GM18505 (cell line): ENCODE measurements around the gene NAT8L.

ENCODE experiments used
- ATAC-seq: cut with Tn5 transposase; IDR thresholded peaks from one replicate; pipeline ENCODE4 v1.9.1; 2021; ENCODE audit not compliant: unreplicated experiment
- POLR2A ChIP-seq: IDR thresholded peaks from 4 replicates; pipeline ENCODE4 v1.6.1; 2011; ENCODE audit warnings: borderline replicate concordance; ENCODE audit not compliant: insufficient read depth, insufficient read length; ENCODE audit errors: extremely low read depth

Gene NAT8L

DNA sequence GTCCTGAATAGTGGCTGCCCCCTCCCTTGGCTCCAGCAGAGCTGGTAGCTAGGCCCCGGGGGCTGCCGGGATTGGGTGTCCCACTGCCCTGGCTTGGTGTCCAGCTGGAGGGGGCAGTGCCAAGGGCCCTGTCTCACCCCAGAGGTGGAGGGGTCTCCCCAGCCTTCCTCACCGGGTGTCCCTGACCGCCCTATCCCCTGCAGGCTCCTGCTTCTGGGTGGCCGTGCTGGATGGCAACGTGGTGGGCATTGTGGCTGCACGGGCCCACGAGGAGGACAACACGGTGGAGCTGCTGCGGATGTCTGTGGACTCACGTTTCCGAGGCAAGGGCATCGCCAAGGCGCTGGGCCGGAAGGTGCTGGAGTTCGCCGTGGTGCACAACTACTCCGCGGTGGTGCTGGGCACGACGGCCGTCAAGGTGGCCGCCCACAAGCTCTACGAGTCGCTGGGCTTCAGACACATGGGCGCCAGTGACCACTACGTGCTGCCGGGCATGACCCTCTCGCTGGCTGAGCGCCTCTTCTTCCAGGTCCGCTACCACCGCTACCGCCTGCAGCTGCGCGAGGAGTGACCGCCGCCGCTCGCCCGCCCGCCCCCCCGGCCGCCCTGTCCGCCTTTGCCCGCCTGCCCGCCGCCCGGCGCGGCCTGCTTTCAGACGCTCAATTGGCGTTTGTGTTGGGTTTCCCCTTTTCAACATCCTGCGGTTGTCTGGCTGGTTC, 4.6 kb downstream of the NAT8L start:
- no peak for TF ChIP-seq POLR2A
- ATAC-seq: no peak

DNA sequence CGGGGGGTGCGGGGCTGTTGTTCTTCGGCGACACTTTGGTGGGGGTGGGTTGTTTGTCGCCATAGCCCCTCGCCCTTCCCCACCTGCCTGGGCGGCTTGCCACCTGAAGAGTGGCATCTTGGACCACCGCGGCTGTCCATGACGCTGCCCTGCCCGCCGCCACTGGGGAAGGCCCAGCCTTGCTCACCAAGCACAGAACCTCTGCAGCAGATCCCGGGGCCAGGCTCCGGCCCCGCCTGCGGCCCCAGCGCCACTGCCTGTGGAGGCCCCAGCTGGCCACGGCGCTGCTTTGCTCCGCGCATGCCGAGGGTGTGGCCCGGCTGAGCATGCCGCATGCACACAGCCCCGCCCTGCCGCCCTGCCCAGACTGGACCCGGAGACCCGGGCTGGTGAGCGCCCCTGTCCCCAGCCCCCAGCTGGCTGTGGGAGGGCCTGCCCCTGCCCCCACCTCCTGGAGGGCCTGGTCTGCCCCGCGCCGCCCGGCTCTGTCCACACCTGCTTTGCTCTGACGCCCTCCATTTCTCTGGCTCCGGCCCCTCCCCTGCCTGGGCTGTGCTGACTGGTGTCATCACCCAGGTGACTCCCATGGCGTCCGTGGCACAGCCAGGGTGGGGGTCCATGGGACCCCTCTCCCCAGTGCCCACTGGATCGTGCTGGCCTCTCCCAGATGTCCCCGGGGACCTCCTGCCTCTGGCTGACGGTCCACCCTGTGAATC, 5.3 kb downstream of the NAT8L start:
- TF ChIP-seq POLR2A: no peak
- no peak for ATAC-seq

DNA sequence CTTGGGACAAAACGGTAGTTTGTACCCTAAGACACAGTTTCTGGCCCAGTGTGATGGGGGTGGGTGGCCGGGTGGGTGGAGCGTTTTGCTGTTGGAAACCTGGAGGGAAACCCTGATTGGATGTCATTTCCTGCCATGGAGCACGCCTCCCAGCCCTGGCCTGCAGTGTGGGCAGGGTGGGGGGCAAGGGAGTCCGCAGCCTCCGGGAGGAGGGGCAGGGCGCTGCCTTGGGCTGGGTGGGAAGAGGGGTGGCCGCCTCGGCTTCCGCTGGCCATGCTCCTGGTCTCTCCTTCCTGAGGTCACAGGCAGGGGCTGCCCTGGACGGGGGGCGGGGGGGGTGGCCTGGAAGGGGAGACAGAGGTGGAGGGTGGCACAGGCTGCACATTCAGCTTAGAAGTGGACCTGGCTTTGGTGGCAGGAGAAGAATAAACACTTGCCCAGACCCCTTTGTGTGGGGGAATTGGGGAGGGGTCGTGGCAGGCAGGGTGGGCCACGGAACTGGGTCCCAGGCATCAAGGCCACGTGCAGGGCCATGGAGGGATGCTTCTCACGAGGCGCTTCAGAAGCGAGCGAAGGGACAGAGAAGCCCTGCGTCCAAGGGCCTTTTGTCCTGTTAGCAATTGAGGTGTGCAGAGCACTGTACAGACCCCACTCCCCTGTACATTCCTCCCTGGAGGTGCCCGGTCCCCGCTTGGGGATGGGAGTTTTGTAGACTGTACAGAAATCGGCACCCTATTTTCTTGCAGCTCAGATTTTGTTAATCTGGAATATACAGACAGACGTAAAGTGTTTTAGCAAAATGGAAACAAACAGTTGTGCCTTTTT, 6.2 kb downstream of the NAT8L start:
- ATAC-seq: no peak
- no peak for TF ChIP-seq POLR2A

DNA sequence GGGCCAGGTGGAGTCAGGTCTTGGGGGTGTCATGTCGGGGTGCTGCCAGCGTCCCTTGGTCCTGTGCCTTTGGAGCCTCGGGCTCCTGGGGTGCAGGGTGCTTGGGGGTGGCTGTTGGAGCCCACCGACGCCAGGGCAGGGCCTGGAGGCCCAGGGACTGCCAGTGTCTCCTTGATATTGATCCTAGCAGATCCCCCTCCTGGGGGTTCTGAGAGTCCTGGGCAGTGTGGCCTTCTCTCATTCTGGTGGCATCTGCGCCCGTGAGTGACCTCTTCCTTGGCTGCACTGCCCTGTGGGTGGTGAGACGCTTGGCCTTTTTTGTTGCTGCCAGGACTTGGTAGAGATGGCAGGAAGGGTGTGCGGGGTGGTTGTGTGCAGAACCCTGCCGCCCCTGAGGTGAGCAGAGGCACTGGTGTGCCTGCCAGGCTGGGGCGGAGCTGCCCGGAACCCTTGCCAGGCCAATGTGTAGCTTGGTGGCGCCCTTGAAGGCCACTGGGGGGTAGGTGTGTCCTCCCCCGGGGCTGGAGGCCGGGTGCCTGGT, 7.0 kb downstream of the NAT8L start:
- ATAC-seq: no peak
- no peak for TF ChIP-seq POLR2A

DNA sequence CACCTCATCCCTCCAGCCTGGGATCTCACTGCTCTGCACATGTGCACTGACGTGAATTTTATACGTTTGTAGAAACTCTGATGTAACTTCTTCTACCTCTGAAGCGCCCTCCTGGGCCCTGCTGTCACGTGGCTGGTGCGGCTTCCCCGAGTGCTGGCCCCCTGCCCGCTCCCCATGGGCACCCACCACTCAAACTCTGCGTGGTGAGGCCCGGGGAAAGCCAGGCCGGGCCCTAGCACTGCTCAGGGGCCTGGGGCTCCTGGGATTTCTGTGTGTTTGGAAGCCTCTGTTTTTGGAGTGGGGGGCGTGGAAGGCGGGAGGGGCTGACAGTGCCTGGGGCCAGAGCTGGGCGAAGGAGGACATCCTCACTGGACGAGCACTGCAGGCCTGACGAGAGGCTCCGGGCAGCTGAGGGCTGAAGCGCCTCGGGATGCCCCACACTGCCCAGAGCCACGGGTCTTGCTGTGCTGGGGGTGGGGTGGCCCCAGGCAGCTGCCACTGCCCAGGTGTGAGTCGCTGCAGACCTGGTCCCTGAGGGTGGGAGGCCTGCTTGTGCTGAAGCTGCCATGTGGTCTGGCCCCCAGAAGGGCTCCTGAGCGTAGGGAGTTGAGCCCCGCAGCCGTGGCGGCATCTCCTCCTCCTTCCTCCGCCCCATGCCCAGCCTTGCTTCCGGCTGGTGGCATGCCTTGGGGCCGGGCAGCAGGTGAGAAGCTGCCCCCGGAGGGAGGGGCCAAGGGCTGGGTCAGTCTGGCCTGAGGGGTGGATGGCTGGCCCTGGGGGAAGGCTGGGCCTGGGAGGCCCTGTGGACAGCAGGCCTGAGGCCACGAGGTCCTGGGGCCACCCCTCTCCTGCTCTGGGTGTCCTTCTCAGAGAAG, 7.7 kb downstream of the NAT8L start:
- TF ChIP-seq POLR2A: no peak
- ATAC-seq: no peak

DNA sequence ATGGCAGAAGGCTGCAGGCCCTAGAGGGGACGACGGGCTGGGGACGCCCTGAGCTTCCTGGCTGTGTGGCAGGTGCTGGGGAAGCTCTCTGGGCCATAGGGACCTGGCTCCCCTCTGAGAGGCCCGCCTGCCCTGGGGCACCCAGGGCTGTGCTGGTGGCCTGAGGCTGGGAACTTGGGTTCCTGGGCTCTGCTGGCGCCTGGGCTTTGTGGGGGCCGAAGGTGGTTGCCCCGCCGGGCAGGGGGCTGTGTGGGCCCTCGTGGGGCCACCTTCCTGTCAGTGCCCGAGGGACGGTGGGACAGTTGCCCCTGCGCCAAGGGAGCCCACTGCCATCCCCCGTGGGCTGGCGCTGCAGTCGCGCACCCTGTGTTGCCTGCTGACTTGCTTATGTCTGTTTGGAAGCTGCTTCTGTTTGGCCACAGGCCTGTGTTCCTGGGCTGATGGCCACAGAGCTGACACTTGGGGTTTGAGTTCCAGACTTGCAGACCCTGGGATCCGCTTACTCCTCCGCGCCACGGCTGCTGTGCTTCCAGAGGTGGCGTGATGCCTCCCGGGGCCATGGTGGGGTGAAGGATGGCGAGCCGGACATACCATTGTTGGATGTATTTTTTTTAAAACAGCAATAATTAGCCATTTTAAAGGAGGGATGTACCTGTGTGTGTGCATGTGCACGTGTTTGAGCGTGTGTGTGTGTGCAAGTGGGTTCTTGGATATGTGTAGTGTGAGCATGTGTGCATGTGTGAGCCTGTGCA, 8.5 kb downstream of the NAT8L start:
- TF ChIP-seq POLR2A: no peak
- no peak for ATAC-seq

DNA sequence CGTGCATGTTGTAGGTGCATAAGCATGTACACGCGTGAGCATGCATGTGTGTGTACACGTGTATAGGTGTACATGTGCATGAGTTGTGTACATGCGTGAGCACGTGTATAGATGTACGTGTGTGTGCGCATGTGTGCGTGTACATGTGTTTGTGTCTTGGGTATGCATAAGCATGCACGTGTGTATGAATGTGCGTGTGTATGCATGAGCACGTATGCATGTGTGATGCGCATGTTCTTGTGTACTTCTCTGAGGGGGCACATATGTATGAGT, 9.0 kb downstream of the NAT8L start:
- ATAC-seq: no peak
- TF ChIP-seq POLR2A: no peak

DNA sequence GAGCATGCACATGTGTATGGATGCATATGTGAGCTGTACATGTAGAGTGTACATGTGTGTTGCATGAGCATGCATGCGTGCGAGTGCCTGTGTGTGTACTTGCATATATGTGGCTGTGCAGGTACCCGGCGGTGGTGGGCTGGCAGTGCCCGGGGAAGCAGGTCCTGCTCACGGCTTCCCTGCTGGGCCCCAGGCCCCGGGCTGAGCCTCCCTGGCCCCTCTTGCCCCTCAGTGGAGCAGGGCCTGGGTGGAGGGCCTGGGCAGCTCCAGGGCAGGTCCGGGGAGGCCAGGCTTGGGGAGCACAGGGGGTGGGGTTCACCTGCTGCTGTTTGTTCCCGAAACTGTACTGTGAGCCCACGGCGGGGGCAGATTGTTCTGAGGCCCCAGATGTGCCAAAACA, 9.4 kb downstream of the NAT8L start:
- TF ChIP-seq POLR2A: no peak
- no peak for ATAC-seq

DNA sequence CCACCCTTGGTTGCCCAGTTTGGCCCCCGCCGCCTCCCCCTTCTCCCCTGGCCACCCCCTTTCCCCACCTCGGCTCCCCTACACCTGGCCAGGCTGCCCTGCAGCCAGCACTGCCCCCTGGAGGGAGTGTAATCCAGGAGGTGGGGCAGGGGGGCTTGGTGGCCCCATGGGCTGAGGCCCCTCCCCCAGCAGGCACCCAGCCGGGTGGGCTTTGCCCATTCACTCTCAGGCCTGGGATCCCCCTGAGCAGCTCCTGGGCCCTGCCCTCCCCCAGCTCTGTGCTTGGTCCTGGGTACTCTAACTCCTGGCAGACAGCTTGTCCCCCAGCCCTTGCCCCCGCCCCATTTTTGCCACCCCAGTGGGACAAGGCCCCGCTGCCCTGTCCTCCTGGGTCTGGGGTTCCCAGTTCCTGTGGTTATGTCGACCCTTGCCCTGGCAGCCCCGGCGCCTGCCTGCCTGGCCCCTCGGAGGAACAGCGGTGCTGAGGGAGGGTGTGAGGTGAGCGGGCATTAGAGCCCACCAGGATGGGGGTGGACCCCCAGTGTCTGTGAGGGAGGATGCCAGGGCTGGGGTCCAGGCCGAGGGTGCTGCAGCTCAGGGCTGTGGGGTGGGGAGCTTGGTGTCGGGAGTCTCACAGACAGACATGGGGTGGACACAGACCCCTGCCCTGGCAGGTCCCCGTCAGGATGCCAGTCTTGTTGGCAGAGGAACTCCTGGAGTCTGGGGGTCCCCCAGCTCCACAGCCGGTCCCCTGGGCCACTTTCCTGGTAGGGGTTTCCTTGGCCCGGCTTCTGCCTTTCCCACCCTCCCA, 10.2 kb downstream of the NAT8L start:
- no peak for TF ChIP-seq POLR2A
- ATAC-seq: no peak

DNA sequence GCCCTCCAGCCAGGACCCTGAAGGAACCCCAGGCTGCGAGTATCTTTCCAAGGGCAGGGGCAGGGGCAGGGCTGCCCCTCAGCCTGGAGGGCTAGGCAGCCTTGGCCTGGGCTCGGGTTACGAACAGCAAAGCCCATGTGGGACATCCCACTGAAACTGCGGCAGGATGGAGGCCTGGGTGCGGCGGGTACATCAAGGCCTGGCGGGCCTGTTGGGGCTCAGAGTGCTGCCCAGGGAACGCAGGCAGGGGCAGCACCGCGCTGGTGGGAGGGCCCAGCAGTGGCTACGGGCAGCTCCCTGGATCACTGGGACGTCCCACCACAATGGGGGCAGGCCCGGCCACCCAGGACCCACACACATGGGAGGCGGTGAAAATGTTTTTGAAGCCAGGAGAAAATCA, 10.9 kb downstream of the NAT8L start:
- TF ChIP-seq POLR2A: no peak
- ATAC-seq: no peak

DNA sequence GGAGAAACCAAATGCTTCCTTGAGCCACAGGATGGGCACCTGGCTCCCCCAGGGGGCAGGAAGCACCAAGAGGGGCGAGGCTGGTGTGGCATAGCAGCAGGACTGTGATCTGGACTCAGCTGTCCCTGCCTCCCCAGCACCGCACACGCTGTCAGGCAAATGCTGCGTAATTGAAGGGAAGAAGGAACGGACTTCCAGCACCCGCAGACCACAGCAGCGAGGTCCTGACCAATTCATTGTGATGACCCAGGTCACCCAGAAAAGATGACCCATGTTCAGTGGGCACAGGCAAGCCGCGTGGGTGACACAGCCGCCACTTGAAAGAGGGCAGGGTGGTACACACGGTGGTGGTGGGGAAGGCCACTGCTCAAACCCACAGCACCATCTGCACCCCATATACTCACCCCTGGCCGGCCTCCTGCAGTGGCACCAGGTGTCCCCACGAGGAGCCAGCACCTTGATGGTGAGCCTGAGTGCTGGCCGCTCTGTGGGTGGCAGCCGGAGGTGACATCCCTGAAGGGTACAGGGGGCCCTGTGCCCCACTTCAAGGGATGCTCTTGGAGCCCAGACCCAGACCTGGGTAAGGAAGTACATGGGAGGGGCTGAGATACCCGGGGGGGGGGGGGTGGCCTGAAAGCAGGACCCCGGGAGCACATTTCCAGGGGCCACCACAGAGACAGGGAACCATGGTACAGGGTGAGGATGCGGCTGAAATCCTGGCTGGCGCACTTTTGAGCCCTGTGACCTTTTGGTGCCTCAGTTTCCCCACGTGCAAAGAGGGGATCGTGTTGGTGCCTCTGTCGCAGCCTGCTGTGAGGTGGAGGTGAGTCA, 11.5 kb downstream of the NAT8L start:
- no peak for TF ChIP-seq POLR2A
- no peak for ATAC-seq
